Endothelial cell of hepatic sinusoid (primary cell): ENCODE results near the gene MFSD6L.

Experiments used
- in situ Hi-C: cut with HindIII; loops from 2 replicates; pipeline ENCODE4 v1.10.0; 2017; ENCODE audit warnings: low sequenced_read_pairs

Gene MFSD6L, protein sequence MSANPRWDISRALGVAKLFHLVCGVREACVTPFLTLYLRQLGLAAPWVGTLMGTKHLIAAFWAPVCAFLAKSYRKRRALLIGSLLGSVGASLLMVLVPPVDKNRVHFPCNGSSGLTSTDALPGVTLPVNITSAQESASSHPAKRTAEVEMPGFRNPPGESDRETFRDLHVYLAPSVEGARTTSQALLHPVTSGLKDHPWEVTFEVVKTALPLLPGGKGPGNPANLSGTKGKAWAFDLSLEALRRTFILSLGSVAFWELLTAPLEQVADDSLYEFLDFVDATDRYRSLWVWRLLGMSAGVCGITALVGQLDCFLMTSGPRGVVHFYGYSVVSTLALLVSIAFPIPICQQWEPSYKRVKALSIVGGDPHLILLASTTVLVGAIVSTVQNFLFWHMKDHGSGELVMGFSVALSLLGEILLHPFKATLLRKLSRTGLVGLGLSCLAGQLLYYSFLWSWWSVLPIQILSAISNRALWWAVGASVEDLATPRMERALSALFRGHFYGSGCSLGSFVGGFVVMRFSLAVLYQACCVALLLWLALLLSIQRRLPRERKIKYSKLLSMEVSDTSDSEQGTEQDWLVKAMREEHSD

DNA sequence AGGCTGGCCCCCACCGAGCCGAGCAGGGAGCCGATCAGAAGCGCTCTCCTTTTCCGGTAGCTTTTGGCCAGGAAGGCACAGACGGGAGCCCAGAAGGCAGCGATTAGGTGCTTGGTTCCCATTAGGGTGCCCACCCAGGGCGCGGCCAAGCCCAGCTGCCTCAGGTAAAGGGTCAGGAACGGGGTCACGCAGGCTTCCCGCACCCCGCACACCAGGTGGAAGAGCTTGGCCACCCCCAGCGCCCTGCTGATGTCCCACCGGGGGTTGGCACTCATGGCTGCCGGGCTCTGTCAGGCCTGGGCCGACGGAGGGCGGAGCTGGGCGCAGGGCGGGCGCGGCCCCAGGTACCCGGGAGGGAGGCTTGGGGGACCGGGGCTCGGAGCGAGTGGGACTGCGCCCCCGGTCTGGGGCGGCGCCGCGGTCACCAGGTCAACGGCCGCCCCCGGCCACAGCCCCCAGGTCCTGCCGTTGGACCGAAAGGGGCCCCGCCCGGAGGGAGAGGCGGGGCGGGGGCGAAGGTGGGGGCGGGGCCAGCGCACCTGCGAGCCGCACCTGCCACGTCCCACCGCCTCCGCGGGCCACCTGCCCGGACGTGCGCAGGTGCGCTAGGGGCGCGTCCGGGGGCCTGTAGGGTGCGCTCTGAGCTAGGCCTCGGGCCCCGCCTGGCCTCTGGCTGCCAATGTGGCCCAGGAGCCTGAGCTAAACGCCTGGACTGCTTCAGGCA is at the start of gene MFSD6L:
Gene MFSD6L, minus strand, starts transcription at position 520 of the 724 bp plus-strand sequence. Its CDS starts 245 bp downstream, at position 275.
- in situ Hi-C loops, result no loop called here

DNA sequence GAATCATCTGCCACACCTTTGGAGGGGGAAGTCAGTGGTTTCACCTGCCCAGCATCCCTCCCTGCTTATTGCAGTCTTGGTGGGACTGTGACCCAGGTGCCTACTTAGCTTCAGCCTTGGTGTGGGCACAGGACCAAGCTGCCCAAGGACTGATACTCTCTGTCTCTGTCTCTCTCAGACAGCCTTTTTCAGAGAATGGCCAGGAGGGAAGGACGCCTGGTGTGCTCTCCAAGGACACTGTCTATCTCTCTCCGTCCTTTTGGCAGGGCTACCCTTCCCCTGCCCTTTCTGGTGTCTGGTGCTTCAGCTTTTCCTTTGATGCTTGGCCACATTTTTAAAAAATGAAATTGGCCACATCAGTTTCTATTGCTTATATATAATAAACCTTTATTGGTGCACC is 48.7 kb upstream of the MFSD6L start:
- in situ Hi-C loops, result no loop called here

DNA sequence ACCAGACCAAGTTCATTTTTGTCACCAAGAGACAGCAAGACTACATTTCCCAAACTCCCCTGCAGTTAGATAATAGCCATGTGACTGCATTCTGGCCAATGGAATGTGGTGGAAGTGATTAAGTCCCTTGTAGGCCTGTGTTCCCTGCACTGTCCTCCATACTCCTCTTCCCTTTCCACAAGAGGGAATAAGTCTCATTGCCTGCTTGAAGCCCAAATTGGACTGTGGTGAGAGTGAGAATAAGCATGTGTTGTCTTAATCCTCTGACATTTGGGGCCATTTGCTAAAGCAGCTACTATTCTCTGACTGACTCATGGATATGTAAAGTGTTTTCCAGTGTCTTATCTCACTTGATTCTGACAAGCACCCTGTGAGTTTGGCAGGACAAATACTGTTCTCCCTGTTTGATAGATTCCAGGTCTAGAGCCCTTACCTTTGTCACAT is 47.6 kb upstream of the MFSD6L start:
- in situ Hi-C loops, result no loop called here

DNA sequence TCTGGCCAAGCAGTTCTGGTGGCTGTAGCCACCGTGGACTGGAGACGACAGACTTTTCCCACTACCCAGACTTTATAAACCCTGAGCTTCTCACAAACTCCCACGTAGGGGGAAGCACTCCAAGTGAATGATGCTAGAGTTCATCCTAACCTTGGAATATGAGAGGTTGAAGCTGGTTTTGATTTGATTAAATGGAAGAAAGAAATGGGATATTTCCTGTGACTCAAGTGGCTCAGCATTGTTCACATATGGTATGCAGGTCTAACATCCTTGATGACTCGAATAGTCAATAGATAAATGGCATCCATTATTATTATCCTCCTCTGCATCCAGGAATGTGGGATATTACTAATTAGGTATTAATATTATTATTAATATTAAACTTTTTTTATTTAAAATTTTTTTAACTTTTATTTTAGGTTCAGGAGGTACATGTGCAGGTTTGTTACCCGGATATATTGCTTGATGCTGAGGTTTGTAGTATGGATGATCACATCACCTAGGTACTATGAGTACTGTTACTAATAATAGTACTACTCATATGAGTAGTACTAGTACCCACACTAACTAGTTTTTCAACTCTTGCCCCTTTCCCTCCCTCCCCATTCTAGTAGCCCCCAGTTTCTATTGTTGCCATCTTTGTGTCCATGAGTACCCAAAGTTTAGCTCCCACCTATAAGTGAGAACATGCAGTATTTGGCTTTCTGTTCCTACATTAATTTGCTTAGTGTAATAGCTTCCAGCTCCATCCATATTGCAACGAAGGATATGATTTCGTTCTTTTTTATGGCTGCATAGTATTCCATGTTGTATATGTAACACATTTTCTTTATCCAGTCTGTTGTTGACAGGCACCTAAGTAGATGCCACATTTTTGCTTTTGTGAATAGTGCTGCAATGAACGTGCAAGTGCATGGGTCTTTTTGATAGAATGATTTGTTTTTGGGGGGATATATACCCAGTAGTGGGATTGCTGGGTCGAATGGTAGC is 45.4 kb upstream of the MFSD6L start:
- in situ Hi-C loops, result no loop called here

DNA sequence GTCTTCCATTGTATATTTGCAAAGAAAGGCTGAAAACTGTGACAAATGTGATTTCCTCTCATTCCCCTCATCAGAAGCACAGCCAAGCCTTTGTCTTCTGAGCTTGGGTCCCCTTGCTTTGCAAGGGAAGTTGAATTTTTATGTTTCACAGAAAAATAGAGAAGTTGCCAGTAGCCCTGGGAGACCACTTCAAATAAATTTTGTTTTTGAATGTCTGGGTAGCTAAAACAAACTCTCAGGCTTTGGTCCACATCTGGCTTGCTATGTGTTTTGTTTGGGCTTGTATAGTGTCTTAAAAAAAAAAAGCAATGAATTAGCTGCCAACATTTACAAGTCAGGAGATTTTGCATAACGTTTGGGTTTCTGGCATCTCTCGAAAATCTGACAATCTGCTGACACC is 44.2 kb upstream of the MFSD6L start:
- in situ Hi-C loops, result no loop called here

DNA sequence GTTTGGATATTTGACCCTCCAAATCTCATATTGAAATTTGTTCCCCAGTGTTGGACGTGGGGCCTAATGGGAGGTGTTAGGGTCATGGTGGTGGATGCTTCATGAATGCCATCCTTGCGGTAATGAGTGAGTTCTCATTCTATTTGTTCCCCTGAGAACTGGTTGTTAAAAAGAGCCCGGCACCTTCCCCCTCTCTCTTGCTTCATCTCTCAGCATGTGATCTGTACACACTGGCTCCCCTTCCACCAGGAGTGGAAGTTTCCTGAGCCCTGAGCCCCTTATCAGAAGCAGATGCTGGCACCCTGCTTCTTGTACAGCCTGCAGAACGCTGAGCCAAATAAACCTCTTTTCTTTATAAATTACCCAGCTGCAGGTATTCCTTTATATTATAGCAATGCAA is 42.7 kb upstream of the MFSD6L start:
- in situ Hi-C loops, result no loop called here

DNA sequence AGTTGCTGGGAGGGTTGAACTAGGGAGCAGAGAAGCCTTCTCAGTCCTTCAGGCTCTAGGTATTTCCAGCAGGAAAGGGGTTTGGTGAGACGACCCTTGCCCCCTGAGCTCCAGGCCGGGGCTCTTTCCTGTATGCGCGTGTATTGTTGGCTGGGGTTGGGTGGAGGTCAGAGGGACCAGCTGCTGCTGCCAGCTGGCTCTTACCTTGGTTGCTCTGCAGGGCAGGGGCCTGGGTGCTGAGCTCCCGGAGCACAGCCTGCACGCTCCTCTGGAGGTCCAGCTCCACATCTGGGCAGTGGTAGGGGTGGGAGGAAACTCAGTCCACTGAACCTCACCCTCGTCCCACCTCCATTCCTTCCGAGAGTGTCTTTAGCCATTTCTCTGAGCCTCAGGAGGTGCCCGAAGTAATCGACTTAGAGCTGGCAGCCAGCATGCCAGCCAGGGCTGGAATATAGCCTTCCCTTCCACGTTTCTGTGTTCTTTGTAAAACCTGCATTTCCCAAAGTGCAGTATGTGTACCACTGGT is 40.3 kb upstream of the MFSD6L start:
- in situ Hi-C loops, result no loop called here

DNA sequence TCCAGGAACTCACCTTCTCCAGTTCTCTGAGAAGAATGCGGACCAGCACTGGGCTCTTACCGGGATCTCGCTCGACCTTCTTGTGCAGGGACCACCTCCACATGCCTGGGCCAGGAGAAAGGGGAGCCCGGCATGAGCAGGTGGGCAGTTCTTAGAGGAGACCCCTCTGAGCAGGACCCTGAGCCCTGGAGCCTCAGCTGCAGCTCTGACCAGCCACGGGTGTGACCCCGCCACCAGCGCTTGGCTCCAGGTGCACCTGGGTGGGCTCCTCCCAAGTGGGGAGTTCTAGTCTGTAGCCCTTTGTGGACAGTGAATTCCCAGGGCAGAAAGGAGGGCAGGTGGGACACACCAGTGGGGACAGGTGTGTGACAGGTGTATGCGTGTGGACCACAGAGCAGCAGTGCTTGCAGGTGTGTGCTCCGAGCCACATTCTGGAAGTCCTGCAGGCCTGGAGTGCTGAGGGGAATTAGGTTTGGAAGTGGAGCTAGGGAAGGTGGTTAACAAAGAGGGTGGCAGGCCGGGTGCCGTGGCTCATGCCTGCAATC is 39.5 kb upstream of the MFSD6L start:
- in situ Hi-C loops, result no loop called here

DNA sequence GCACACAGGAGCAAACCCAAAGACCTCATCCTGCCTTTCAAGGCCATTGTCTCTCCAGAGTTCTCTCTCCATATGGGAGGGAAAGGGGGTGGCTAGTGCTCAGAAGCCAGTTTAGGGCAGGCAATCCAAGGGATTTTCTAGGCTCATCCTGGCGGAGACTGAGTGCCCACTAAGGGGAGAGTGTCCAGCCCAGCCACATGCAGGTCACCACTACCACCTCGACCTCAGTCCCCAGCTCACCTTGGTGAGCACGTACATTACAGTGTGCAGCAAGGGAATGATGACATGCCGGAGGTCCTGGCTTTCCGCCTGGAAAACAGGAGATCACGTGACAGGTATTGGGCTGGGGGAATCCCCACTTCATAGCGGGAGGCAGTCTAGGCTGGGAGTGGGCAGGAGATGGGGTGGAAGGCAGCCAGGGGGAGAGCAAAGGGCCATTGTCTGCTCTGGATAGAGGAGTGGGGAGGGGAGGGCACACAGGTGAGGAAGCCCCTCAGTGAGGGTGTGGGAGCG is 38.5 kb upstream of the MFSD6L start:
- in situ Hi-C loops, result no loop called here

DNA sequence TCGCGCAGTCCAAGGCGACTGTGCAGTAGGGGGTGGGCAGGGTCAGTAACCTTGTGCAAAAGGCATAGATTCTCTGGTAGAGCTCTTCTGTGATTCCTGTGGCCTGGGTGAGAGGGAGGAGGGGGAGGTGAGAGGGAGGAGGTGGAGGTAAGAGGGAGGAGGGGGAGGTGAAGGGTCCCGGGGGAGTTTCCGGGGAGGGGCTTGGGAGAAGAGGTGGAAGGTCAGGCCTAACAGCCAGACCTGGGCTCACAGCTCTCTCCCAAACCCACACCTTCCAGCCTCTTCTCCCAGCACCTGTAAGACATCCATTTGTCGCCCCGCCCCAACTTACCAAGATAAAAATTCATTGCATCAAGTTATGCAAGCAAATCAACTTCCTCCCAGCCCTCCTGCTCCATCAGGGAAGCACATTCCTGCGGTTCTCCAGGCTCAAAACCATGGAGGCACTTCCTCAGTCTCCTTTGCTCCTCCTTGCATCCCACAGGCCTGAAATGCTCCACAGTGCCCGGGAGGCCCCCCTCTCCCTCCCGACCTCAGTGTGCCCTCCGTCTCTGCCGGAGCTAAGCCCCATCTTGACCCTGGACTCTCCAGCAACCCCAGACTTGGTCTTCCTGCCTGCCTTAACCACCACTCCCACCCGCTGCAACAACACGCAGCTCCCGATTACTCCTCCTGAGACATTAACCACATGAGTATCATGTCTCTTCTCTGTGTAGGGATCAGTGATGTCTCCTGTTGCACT is 37.8 kb upstream of the MFSD6L start:
- in situ Hi-C loops, result no loop called here

DNA sequence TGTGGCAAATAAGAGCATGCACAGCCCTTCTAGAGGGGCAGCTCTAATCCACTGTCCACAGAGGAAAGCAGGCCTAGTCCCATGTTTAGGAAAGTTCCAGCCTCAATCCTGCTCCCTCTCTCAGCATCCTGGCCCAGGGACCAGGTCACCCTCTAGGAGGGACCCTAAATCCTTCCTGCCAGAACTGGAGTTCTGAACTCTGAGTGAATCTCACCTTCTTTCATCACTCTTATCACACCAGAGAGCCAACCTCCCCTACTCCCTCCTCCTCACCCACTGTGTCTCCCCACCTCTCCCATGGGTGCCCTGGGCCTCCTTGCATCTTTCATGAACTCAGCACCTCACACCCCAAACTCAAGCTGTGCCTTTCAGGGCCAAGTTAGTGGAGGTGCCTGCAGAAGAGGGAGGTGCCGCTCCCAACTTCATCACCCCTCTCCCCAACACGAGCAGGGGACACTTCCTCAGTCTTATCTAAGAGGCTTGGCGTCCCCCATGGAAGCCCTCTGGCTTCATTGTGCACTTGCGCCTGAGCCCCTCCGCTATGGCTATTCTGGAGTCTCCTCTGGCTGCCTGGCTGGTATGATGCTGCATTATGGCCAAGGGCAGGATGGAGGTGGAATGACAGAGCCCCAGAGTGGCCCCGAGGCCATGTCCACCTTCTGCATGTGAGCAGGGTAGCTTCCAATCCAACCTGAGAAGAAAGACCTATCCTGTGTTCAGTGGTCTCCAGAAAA is 36.6 kb upstream of the MFSD6L start:
- in situ Hi-C loops, result no loop called here

DNA sequence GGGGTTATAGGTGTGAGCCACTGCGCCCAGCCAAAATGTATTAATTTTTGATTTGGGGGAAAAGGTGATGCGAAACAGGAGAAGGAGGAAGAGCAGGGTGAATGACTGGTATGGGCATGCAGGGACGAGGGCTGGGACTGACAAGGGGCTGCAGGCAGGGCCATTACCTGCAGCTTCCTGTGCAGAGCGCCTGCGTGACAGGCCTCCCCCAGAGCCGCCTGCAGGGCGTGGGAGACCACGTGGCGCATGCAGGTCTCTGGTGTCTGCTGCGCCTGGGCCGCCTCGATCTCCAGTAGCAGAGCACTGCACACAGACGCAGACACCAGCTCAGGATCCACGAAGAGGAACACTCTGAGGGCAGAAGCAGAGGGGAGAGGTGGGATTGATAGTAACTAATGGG is 35.9 kb upstream of the MFSD6L start:
- in situ Hi-C loops, result no loop called here

DNA sequence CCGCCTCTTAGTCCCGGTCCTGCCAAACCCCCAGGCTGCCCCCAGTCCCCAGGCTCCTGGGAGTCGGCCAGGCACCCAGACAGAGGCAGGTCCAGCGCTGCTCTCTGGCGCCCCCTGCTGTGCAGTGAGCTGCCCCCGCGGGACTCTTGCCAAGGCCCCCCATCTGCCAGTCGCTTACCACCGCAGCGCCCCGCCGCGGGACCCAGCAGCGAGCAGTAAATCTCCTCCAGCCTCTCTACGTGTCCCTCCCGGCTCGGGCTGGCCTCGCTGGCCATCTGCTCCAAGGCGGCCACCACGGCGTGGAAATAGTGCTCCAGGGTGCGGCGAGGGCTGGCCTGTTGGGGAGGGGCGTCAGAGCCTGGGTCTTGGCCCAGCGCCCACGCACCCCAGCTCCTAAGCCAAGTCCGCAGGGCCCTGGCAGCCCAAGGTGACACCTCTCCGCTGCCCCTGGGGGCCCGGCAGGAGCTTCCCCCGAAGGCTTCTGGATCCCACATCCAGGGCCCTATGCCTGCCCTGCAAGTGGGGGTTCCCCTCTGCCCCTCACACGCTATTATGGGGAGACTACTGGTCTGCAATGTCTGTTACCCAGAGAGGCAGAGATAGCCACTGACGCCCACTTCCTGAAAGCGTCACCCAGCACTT is 33.7 kb upstream of the MFSD6L start:
- in situ Hi-C loops, result no loop called here

DNA sequence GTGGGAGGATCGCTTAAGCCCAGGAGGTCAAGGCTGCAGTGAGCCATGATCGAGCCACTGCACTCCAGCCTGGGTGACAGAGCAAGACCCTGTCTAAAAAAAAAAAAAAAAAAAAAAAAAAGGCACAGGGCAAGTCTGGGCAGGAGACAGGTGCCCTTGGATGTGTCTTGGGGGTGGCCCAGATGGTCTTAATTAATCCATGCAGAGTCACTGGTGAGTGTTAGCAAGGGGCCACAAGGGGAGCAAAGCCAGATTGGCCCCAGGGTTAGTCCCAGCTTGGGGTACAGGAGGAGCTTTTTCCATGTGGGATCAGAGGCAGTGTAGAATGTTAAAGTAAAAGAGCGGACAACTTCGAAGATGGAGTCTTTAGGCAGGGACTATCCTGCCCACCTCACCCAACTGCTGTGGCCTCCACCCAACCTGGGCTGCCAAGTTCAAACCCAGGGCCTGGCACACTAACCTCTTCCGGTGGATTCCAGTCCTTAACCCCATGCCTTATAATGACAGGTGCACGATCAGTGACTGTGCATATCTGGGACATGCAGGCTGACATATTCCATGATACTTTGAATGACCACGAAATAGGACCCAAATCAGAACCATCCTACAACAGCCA is 32.2 kb upstream of the MFSD6L start:
- in situ Hi-C loops, result no loop called here

DNA sequence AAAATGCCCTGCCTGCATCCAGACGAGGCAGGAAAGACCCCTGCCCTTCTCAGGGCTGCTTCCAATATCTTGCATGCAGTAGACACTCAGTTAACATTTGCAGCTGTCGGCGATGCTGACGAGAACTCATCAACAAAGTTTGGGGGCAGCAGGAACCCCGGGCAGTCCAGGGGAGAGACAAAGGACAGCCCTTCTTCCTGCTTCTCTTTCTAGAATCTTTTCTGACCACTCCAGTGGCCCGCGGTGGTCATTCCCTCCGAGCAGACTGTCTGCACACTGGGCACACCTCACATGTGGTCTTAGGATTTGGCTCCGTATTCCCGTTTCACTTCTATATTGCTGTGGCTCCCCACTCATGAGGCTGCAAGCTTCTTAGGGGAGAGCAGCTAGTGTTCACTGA is 31.0 kb upstream of the MFSD6L start:
- in situ Hi-C loops, result no loop called here

DNA sequence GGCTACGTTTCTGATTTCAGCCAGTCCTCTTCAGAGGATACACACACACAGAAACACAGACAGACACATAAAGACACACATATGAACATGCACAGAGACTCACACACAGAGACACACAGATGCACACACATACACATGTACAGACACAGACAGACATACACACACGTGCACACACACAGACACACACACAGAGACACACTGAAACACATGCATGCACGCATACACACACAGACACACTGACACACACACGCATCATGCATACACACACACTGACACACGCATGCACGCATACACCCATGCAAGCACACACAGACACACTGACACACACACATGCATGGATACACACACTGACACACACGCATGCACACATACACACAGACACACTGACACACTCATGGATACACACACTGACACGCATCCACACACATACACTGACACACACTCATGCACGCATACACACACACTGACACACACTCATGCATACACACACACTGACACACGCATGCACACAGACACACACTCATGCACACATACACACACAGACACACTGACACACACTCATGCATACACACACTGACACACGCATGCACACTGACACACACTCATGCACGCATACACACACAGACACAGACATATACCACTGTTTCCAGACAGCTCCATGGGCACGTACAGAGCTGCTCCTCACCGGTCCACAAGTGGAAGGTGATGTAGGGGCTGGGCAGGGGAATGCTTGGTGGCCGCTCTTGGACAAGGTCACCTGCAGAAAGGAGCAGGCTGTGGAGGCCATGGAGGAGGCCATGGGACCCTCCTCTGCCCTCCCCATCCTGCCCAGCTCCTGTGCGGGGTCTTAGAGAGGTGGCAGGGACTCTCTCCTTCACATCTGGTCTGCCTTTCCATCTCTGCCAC is 30.1 kb upstream of the MFSD6L start:
- in situ Hi-C loops, result no loop called here

DNA sequence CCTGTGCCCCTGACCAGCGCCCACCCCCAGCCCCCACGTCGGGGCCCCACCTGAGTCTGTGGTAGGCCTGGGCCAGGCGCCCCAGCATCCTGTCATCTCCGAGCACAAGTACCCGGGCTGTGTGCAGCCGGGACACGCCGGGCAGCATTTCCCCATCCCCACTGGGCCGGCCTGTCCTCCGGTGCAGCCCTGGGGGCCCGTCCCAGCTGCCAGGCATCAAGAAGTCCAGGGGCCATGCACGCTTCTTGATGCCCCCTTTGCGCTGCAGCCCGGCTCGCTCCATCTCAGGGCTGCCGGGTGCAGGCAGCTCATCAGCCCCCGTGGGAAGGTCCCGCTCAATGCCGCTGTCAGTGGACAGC is 29.3 kb upstream of the MFSD6L start:
- in situ Hi-C loops, result no loop called here
